BLaER1 (cell line): ENCODE measurements around the gene IMMP2L.

Source experiments
- H3K27ac ChIP-seq: shearing (Covaris generic); formaldehyde crosslinking; 2 replicates; pipeline ENCODE4 v1.8.1; 2022
- H3K27me3 ChIP-seq: shearing (Covaris generic); formaldehyde crosslinking; 2 replicates; pipeline ENCODE4 v1.8.1; 2022
- H3K36me3 ChIP-seq: shearing (Covaris generic); formaldehyde crosslinking; 2 replicates; pipeline ENCODE4 v1.8.1; 2022
- H3K4me1 ChIP-seq: shearing (Covaris generic); formaldehyde crosslinking; 2 replicates; pipeline ENCODE4 v1.8.1; 2022
- H3K4me2 ChIP-seq: shearing (Covaris generic); formaldehyde crosslinking; 2 replicates; pipeline ENCODE4 v1.8.1; 2022
- H3K4me3 ChIP-seq: shearing (Covaris generic); formaldehyde crosslinking; 2 replicates; pipeline ENCODE4 v1.8.1; 2022
- H3K9ac ChIP-seq: shearing (Covaris generic); formaldehyde crosslinking; 2 replicates; pipeline ENCODE4 v1.8.1; 2022
- H3K9me3 ChIP-seq: shearing (Covaris generic); formaldehyde crosslinking; 2 replicates; pipeline ENCODE4 v1.8.1; 2022
- H4K20me1 ChIP-seq: shearing (Covaris generic); formaldehyde crosslinking; 2 replicates; pipeline ENCODE4 v1.8.1; 2022
- Cebpa-rat ChIP-seq: shearing (Covaris generic); IDR thresholded peaks from 2 replicates; pipeline ENCODE4 v1.8.1; 2022

IMMP2L gene

DNA sequence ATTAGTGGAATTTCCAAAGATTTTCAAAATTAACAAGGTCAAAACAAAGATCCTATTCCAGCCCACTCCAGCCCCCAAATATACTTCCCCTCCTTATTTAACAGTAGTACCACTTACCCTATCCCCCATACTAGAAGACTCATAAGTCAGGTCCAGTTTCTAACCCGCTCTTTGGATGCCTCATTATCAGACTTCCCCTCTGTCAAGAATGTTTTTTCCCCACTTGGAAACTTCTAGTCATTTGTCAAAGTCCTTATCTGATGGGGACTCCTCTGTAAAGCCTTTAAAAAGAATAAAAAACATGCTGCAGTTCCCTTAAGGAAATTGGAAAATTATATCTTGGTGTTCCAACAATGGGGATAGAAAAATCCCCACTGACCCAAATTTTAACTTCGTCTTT lies 70.1 kb downstream of the IMMP2L start:
- no peaks in the 10 kb centered on the region for H4K20me1 ChIP-seq
- H3K27me3 ChIP-seq: no peaks in the 10 kb centered on the region
- no peak for TF ChIP-seq Cebpa-rat
- no peak overlapping the region for H3K4me3 ChIP-seq
- H3K9ac ChIP-seq: no peak overlapping the region
- no peaks in the 10 kb centered on the region for H3K9me3 ChIP-seq
- H3K4me1 ChIP-seq: no peaks in the 10 kb centered on the region
- H3K27ac ChIP-seq: no peak overlapping the region
- no peak overlapping the region for H3K4me2 ChIP-seq
- no peaks in the 10 kb centered on the region for H3K36me3 ChIP-seq

DNA sequence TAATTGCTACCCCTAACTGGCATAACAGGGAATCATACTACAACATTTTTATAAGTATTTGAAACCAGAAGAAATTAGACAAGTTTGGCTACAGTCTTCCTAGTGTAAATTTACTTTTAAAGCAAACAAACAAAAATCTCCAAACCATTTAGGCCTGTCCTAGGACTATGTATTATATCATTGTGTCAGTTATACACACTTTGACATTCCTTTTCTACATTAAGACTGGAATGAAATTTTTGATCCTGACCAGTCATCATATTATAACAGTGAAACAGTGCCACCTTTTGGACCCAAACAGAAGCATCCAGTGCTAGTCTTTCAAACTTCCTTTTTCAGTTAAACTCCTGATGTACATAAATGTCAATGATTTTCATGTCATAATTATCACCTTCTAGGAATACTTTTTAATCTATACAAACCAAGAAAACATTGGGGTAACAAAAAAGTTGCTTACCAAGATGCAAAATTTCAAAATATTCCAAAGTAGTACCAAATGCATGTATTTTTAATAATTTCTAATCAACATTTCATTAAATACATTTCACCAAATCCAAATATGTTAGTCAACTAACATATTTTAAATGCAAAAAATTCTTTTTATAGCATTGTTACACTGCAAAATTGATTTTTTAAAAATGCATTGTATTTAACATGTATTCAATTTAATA lies 75.7 kb downstream of the IMMP2L start:
- Histone ChIP-seq H3K9me3 (no peaks in the 10 kb centered on the region), H3K9ac (no peak overlapping the region), H4K20me1 (no peaks in the 10 kb centered on the region), H3K27me3 (no peaks in the 10 kb centered on the region), H3K4me1 (no peaks in the 10 kb centered on the region), H3K36me3 (no peaks in the 10 kb centered on the region), H3K27ac (no peak overlapping the region), H3K4me2 (no peak overlapping the region), H3K4me3 (no peak overlapping the region)
- TF ChIP-seq Cebpa-rat: no peak

DNA sequence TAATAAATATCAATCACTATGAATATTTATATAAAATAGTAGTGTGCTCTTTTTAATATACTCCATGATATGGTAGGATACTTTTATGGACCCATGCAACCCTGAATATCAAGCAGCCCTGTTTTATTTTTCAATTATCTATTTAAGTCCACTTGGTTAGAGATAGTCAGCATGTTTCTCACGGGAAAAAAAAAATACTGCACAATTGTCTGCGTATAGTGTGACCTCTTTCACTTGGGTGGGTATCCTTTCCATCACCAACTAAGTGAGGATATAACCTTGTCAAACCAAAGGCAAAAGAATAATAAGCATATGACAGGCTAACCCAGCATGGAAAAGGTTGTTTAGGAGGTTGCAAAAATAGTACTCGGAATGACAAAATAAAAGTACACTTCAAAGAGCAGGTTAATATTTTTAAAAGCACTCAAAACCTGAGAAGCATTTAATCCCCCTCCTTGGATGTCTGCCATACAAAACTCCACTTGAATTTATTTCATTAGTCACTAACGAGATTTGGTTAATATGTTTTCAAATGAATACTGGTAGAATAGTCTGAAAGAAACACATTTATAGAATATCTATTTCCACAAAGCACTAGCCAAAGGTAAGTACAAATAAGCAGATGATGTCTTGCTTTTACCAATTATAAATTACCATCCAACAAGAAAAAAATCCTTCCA lies 76.5 kb downstream of the IMMP2L start:
- no peak for TF ChIP-seq Cebpa-rat
- Histone ChIP-seq H3K4me2 (no peak overlapping the region), H4K20me1 (no peaks in the 10 kb centered on the region), H3K36me3 (no peaks in the 10 kb centered on the region), H3K9me3 (no peaks in the 10 kb centered on the region), H3K4me3 (no peak overlapping the region), H3K27me3 (no peaks in the 10 kb centered on the region), H3K9ac (no peak overlapping the region), H3K27ac (no peak overlapping the region), H3K4me1 (no peaks in the 10 kb centered on the region)

- Histone ChIP-seq H3K27me3 (no peaks in the 10 kb centered on the region), H3K27ac (no peak overlapping the region), H3K4me3 (no peak overlapping the region), H3K4me2 (no peak overlapping the region), H3K4me1 (no peaks in the 10 kb centered on the region), H4K20me1 (no peaks in the 10 kb centered on the region), H3K36me3 (no peaks in the 10 kb centered on the region), H3K9me3 (0 out of 2 replicates have a peak, but pooled peaks cover 3% of the 10 kb centered on the region), H3K9ac (no peak overlapping the region)
- TF ChIP-seq Cebpa-rat: no peak
These were observed 79.2 kb downstream of the IMMP2L start for GRCh38 chr7:111483078-111483477.

DNA sequence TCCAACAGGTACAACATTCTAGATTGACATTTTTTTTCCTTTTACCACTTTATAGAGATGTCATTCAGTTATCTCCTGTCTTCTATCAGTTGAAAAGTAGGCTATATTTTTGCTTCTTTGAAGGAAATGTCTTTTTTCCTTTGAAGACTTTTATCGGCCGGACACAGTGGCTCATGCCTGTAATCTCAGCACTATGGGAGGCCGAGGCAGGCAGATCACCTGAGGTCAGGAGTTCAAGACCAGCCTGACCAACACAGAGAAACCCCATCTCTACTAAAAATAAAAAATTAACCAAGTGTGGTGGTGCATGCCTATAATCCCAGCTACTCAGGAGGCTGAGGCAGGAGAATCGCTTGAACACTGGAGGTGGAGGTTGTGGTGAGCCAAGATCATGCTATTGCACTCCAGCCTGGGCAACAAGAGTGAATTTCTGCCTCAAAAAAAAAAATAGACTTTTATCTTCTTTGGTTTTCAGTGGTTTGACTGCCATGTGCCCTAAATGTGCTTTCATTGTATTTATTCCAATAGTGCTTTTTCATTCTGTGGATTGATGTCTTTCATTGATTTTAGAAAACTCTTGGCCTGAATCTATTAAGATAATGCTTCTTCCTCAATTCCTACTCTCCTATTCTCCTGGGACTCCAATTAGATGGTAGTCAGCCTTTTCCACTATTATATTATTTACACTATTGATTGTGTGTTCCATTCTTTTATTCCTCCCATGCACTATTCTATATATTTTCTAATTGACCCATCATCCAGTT lies 84.6 kb downstream of the IMMP2L start:
- no peak for TF ChIP-seq Cebpa-rat
- peaks cover 4% of the 10 kb centered on the region; the same call in 1 of the 2 replicates for H3K36me3 ChIP-seq
- H3K4me1 ChIP-seq: no peaks in the 10 kb centered on the region
- H4K20me1 ChIP-seq: no peaks in the 10 kb centered on the region
- no peak overlapping the region for H3K27ac ChIP-seq
- no peaks in the 10 kb centered on the region for H3K27me3 ChIP-seq
- H3K9me3 ChIP-seq: 0 out of 2 replicates have a peak, but pooled peaks cover 3% of the 10 kb centered on the region
- H3K9ac ChIP-seq: no peak overlapping the region
- H3K4me2 ChIP-seq: no peak overlapping the region
- H3K4me3 ChIP-seq: no peak overlapping the region

DNA sequence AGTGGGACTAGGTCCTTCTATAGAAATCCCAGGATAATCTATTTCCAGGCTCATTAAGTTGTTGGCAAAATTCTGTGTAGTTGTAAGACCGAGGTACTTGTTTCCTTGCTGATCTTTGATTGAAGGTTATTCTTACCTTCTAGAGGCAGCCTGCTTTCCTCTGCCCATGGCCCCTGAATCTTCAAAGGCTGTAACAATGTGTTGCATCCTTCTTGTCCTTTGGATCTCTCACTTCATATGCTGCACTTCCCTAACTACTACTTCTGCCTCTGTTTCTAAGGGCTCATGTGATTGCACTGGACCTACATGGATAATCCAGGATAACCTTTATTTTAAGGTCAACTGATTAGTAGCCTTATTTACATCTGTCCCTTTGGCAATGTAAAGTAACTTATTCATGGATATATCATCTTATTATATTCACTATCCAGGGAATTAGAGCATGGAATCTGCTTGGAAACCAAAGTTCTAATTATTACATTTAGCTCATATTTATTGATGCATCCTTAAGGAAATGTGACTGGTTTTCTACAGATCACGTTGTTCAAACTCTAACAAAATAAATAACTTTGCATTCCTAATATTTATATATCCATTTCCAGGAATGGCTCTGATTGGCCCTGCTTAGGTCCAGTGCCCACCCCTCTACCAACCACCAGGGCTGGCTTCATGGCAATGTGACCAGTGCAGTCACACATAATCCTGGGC lies 85.6 kb downstream of the IMMP2L start:
- no peaks in the 10 kb centered on the region for H3K4me1 ChIP-seq
- TF ChIP-seq Cebpa-rat: no peak
- peaks cover 4% of the 10 kb centered on the region; the same call in 1 of the 2 replicates for H3K36me3 ChIP-seq
- H3K4me2 ChIP-seq: no peak overlapping the region
- 0 out of 2 replicates have a peak, but pooled peaks cover 3% of the 10 kb centered on the region for H3K9me3 ChIP-seq
- no peak overlapping the region for H3K9ac ChIP-seq
- H4K20me1 ChIP-seq: no peaks in the 10 kb centered on the region
- no peaks in the 10 kb centered on the region for H3K27me3 ChIP-seq
- H3K4me3 ChIP-seq: no peak overlapping the region
- H3K27ac ChIP-seq: no peak overlapping the region

DNA sequence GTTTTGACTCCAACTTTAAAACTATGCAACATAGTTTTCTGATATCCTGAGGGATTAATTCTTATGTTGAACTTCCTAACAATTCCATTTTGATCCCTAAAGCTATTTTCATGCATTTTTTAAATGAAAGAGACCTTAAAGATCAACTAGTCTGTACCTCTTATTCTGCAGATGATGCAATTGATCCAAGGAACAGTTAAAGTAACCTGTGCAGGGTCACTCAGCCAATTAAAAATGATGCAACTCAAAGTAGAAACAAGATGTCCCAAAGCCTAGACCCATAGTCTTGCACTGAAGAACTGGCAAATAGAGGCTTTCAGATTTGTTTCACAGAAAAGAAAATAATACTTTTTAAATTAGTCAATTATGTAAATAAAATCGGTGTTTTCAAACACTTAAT lies 86.3 kb downstream of the IMMP2L start:
- no peak overlapping the region for H3K9ac ChIP-seq
- H3K36me3 ChIP-seq: peaks cover 4% of the 10 kb centered on the region; the same call in 1 of the 2 replicates
- H3K9me3 ChIP-seq: 0 out of 2 replicates have a peak, but pooled peaks cover 3% of the 10 kb centered on the region
- TF ChIP-seq Cebpa-rat: no peak
- no peaks in the 10 kb centered on the region for H3K4me1 ChIP-seq
- no peaks in the 10 kb centered on the region for H4K20me1 ChIP-seq
- no peaks in the 10 kb centered on the region for H3K27me3 ChIP-seq
- no peak overlapping the region for H3K27ac ChIP-seq
- H3K4me2 ChIP-seq: no peak overlapping the region
- no peak overlapping the region for H3K4me3 ChIP-seq

DNA sequence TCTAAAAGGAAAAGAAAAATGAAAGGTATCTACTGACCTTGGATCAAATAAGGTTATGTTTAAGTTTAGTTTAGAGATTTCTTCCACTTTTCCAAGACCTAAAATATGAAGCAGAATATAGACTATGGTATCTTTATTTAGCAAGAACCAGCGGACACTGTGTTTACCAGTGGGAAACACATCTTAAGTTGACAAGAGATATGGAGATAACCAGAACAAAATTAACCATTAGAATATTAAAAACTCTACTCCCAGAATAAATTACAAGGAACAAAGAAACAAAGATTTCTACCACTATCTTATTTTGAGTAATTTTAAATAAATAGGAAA lies 86.9 kb downstream of the IMMP2L start:
- Histone ChIP-seq H3K4me3 (no peak overlapping the region), H3K27me3 (no peaks in the 10 kb centered on the region), H3K36me3 (peaks cover 4% of the 10 kb centered on the region; the same call in 1 of the 2 replicates), H3K27ac (no peak overlapping the region), H3K4me1 (no peaks in the 10 kb centered on the region), H3K9ac (no peak overlapping the region), H4K20me1 (no peaks in the 10 kb centered on the region), H3K9me3 (0 out of 2 replicates have a peak, but pooled peaks cover 3% of the 10 kb centered on the region), H3K4me2 (no peak overlapping the region)
- no peak for TF ChIP-seq Cebpa-rat

DNA sequence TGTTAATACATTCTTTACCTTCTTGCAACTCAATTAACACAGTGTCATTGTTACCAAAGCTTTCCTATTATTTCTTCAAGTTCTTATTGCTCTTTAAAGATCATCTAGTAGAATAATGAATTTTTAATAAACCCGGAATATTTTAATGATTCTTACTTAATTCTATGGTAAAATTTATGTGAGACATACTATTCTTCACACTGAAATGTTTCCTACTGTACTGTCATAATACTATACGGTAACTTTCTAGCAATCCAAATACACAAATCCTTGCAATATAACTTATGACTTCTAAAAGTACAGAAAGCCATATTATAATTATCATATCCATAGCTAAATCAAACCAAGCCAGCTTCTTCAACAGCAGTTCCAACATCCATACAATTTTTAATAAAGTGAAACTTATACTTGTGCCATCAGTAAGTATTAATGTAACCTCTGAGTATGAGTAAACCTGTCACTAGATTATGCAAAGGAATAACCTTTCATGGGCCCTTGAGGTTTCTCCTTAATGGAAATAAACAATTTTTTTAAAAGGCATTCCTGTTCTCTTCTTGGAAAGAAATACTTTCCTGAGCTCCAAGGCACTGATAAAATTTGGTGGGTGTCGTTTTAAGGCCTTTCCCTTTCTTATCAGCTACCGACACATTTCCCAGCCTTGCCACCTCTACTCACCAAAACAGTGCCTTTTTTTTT lies 87.4 kb downstream of the IMMP2L start:
- TF ChIP-seq Cebpa-rat: no peak
- peaks cover 4% of the 10 kb centered on the region; the same call in 1 of the 2 replicates for H3K36me3 ChIP-seq
- no peaks in the 10 kb centered on the region for H3K4me1 ChIP-seq
- no peak overlapping the region for H3K4me3 ChIP-seq
- 0 out of 2 replicates have a peak, but pooled peaks cover 3% of the 10 kb centered on the region for H3K9me3 ChIP-seq
- no peaks in the 10 kb centered on the region for H3K27me3 ChIP-seq
- H3K4me2 ChIP-seq: no peak overlapping the region
- no peaks in the 10 kb centered on the region for H4K20me1 ChIP-seq
- no peak overlapping the region for H3K27ac ChIP-seq
- no peak overlapping the region for H3K9ac ChIP-seq
